Ascending aorta (tissue), 2 donors: ENCODE measurements around the gene PON1. TPM values are rescaled to one million over a fixed set of nuclear protein-coding genes. Genes with fewer than 3 reads are reported as not detected.

Experiments
- DNase-seq, 2 donors: peaks; one replicate each; pipeline ENCODE4 v3.0.0-alpha.2; 2019; ENCODE audit warnings: low spot score in 2 of 2
- H3K27ac ChIP-seq, 2 donors: fragments of 200-600 bp; sonication (generic); one replicate each; pipeline ENCODE4 v1.5.1; 2016 to 2017; ENCODE audit warnings: mild to moderate bottlenecking in 1 of 2
- H3K27me3 ChIP-seq: fragments of 200-600 bp; sonication (generic); one replicate; pipeline ENCODE4 v1.5.1; 2017
- H3K36me3 ChIP-seq, 2 donors: fragments of 200-600 bp; sonication (generic); one replicate each; pipeline ENCODE4 v1.5.1; 2016
- H3K4me1 ChIP-seq, 2 donors: fragments of 200-600 bp; sonication (generic); one replicate each; pipeline ENCODE4 v1.5.1; 2016 to 2017; ENCODE audit warnings: mild to moderate bottlenecking in 1 of 2
- H3K4me3 ChIP-seq, 2 donors: fragments of 200-600 bp; sonication (generic); one replicate each; pipeline ENCODE4 v1.5.1; 2016 to 2017; ENCODE audit warnings: mild to moderate bottlenecking in 1 of 2
- H3K9me3 ChIP-seq, 2 donors: fragments of 200-600 bp; sonication (generic); one replicate each; pipeline ENCODE4 v1.5.1; 2016
- intact Hi-C: fragments of 100-400 bp; cut with DNase I; formaldehyde crosslinking; loops from one replicate; pipeline ENCODE4 v1.15.1; 2023
- total RNA-seq: library from RNA; depleted of rRNA; stranded (reverse); fragments of >200 nt; gene quantifications from one replicate; pipeline ENCODE4 v1.1.0, GENCODE V29; 2016
- TF ChIP-seq, protein P1 (sequence below), 3 experiments: fragments of 200-600 bp in 2 of 3; fragments of 450-650 bp in 1 of 3; sonication (generic) in 2 of 3; IDR thresholded peaks; one replicate each; pipeline ENCODE4 v1.5.1; 2016 to 2019; ENCODE audit warnings: antibody characterized with exemption in 3 of 3, mild to moderate bottlenecking in 1 of 3, moderate library complexity in 1 of 3

The PON1 gene
- total RNA-seq, 1 donor from 2014 or later = not detected

DNA sequence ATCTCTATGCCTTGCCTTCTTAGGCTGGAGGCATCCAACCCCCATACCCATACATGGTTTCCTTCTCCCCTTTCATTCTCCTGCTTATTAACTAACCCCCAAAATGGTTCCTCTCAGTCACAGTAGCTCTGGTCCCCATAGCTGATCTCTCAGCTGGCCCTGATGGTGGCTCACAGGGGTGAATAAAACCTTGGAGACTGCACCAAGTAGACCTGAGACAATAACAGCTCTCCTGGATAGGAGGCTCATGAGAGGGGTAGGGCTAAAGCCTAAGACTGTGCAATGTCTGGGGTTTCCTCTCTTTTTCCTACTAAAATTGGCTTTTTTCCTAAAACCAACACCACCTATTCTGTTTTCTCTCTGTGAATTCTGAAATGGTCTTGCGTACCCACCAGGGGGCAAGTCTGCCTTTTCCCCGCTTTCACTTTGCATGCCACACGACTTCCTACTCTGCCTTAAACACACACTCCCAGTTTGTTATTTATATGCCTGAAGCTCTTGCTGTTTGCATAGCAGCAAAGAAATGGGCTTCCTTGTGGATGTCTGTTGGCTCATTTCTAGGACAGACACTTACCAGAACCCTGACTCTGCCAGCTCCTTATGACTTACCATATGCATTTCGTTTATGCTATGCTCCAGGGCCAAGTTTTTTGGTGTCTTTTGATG is 18.4 kb upstream of the PON1 start:
- Histone ChIP-seq H3K4me1 (no peaks in the 10 kb centered on the region), H3K27ac (no peak overlapping the region), H3K4me3 (no peak overlapping the region), H3K27me3 (no peaks in the 10 kb centered on the region), H3K9me3 (no peaks in the 10 kb centered on the region), H3K36me3 (no peaks in the 10 kb centered on the region)
- TF ChIP-seq, protein P1, sequence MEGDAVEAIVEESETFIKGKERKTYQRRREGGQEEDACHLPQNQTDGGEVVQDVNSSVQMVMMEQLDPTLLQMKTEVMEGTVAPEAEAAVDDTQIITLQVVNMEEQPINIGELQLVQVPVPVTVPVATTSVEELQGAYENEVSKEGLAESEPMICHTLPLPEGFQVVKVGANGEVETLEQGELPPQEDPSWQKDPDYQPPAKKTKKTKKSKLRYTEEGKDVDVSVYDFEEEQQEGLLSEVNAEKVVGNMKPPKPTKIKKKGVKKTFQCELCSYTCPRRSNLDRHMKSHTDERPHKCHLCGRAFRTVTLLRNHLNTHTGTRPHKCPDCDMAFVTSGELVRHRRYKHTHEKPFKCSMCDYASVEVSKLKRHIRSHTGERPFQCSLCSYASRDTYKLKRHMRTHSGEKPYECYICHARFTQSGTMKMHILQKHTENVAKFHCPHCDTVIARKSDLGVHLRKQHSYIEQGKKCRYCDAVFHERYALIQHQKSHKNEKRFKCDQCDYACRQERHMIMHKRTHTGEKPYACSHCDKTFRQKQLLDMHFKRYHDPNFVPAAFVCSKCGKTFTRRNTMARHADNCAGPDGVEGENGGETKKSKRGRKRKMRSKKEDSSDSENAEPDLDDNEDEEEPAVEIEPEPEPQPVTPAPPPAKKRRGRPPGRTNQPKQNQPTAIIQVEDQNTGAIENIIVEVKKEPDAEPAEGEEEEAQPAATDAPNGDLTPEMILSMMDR (IDR thresholded peaks at IDR 0.05) = no peak
- no peak for DNase-seq
- intact Hi-C loops = no loop called here

DNA sequence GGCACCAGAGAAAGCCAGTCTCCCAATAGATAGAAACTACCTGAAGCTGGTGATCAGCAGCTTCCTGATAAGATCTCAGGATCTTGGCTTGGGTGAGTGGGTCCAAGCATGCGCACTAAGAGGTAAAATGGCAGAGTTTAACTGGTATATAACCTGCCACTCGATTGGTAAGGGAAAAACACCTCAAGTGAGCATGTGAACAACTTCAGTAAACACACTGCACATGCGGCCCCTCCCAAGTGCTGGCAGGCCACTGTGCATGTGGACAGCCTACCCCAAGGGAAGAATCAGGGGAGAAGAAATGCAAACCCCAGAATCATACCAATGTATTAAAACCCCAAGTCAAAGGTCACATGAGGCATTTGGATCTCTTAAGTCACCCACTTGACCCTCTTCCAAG is 17.7 kb upstream of the PON1 start:
- no peak for DNase-seq
- no peaks in the 10 kb centered on the region for H3K9me3 ChIP-seq
- no peaks in the 10 kb centered on the region for H3K4me1 ChIP-seq
- H3K27ac ChIP-seq = no peak overlapping the region
- H3K27me3 ChIP-seq = no peaks in the 10 kb centered on the region
- H3K36me3 ChIP-seq = no peaks in the 10 kb centered on the region
- intact Hi-C loops = no loop called here
- TF ChIP-seq, protein P1 (IDR thresholded peaks at IDR 0.05) = no peak
- H3K4me3 ChIP-seq = no peak overlapping the region

DNA sequence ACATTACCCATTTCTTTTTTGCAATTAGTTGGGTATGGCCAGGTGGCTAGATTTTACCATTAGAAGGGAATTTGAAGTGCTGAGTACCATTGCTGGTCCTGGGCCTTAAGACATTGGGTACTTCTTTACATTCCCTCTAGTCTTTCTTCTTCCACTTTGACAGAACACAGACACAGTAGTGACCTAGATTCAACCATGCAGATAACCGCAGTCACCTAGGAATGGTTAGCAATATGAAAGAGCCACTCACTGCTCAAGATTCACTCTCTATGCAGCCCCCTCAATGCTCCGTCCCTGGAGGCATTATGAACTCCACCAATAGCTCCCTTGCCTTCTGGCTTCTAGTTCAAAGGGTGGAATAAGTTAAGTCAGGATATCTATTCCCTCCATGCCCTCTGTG is 16.2 kb upstream of the PON1 start:
- Histone ChIP-seq H3K27ac (no peak overlapping the region), H3K36me3 (no peaks in the 10 kb centered on the region), H3K4me3 (no peak overlapping the region), H3K4me1 (no peaks in the 10 kb centered on the region), H3K27me3 (no peaks in the 10 kb centered on the region), H3K9me3 (no peaks in the 10 kb centered on the region)
- intact Hi-C loops = no loop called here
- TF ChIP-seq, protein P1 (IDR thresholded peaks at IDR 0.05) = no peak
- no peak for DNase-seq

DNA sequence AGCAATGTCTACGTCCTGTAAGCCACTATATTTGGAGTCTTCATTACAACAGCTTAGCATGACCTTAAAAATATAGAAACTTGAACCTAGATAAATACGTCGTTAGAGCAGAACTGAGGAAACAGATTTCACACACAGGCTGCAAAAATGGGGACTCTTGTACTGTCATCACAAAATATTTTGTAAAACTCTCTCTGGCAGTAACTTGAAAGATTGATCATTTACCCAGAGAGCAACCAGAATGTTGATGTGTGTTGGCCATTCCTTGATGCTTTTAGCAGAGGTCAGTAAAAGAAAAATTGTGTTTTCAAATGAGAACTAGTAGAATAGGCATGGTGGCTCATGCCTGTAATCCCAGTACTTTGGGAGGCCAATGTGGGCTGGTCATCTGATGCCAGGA is 14.5 kb upstream of the PON1 start:
- no peak overlapping the region for H3K27ac ChIP-seq
- H3K9me3 ChIP-seq = no peaks in the 10 kb centered on the region
- H3K27me3 ChIP-seq = no peaks in the 10 kb centered on the region
- no peak overlapping the region for H3K4me3 ChIP-seq
- DNase-seq = no peak
- intact Hi-C loops = no loop called here
- no peaks in the 10 kb centered on the region for H3K36me3 ChIP-seq
- H3K4me1 ChIP-seq = no peaks in the 10 kb centered on the region
- TF ChIP-seq, protein P1 (IDR thresholded peaks at IDR 0.05) = no peak

DNA sequence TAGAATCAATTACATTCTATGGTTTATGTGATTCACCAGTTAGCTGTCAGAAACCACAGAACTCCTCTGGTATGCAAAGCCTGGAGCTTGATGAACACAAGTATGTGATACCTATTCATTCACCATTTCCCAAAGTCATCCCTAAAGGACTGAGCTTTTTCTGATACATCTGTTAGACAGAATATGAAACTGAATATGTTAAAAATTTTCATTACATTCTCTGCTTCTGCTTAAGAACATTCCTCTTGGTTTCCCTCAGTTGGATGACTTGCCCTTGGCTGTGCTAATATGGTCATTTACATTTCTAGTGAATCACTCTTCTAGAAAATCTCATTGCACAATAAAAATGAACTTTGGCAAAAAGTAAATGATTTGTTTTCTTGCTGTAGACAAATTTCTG is 10.8 kb upstream of the PON1 start:
- Histone ChIP-seq H3K27ac (no peak overlapping the region), H3K27me3 (no peaks in the 10 kb centered on the region), H3K4me1 (no peaks in the 10 kb centered on the region), H3K9me3 (no peaks in the 10 kb centered on the region), H3K4me3 (no peak overlapping the region), H3K36me3 (no peaks in the 10 kb centered on the region)
- TF ChIP-seq, protein P1 (IDR thresholded peaks at IDR 0.05) = no peak
- intact Hi-C loops = no loop called here
- DNase-seq = no peak

DNA sequence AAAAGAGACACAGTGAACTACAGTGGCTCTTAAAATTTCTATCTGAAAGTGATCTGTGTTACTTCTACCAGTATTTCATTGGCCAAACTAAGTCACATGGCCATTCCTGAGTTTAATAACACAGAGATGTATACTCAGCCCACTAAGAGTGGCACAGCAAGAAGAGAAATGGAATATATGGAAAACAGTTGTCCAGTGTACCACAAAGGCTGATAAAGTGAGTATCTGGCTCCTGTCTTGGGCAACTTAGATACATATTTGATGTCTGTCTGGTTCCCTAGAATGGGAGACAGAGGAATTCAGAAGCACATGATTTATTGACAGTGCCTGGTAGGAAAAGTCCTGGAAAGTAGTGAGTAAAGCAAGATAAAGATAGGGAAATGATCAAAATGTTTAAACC is 10.1 kb upstream of the PON1 start:
- H3K9me3 ChIP-seq = no peaks in the 10 kb centered on the region
- H3K4me3 ChIP-seq = no peak overlapping the region
- no peaks in the 10 kb centered on the region for H3K27me3 ChIP-seq
- no peak overlapping the region for H3K27ac ChIP-seq
- no peaks in the 10 kb centered on the region for H3K4me1 ChIP-seq
- TF ChIP-seq, protein P1 (IDR thresholded peaks at IDR 0.05) = no peak
- no peak for DNase-seq
- H3K36me3 ChIP-seq = no peaks in the 10 kb centered on the region
- intact Hi-C loops = no loop called here
